ENCODE measurements around the gene KIF2C. TPM values are rescaled to one million over a fixed set of nuclear protein-coding genes. Genes with fewer than 3 reads are reported as not detected.
"Not testable (repeated sequence)": the region's sequence is repeated elsewhere in the genome, so short reads cannot be mapped to it uniquely, and the experiment has no call there.

Gene KIF2C
- total RNA-seq, 1 experiment from 2014 or later: 82.2 TPM

DNA sequence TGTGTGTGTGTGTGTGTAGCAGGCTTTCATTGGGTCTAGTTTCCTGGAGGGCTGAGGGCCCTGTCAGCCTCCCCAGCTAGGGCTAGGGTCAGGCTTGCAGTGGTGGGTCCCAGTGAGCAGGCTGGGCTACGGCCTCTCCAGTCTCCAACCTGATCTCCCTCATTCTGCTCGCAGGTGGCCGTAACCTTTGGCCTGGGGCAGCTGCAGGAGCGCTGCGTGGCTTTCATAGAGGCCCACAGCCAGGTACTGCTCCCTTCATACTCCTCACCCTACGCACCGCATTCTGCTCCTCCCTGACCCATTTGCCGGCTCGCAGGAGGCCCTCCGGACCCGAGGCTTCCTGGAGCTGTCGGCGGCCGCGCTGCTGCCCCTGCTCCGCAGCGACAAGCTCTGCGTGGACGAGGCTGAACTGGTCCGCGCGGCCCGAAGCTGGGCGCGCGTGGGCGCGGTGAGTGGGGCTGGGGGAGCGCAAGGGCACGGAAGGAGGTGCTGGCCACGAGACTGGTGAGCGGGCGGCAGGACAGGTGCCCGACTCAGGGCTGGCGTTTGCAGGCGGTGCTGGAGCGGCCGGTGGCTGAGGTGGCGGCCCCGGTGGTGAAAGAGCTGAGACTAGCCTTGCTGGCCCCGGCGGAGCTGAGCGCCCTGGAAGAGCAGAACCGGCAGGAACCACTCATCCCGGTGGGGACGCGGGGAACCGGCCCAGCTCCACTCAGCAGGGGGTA lies 73.3 kb downstream of the KIF2C start:
- no peak for DNase-seq (ENCODE audit: low spot score)

DNA sequence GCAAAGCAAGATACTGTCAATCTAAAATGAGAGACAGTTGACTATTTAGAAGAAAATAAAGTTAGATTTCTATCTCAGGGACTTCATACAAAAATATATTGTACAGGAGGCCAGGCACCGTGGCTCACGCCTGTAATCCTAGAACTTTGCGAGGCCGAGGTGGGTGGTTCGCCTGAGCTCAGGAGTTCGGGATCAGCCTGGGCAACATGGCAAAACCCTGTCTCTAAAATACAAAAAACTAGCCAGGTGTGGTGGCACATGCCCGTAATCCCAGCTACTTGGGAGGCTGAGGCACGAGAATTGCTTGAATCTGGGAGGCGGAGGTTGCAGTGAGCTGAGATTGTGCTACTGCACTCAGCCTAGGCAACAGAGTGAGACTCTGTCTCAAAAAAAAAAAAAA lies 76.3 kb downstream of the KIF2C start:
- not testable (repeated sequence) for DNase-seq (ENCODE audit: low spot score)

DNA sequence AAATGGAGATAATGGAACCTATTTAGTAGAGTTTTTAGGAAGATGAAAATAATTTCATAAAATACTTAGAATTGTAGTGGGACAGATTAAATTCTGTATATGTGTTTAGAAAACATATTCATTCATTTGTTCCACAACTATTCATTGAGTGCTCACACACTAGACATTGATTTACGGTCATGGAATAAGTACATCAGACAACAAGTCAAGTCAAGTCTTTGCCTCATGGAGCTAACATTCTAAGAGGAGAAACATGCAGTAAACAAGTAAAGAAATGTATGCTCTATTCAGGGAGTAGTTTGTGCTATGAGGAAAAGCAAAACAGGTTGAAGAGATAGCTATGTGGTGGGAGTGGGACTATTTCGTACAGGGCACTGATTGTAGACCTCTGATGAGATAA lies 77.7 kb downstream of the KIF2C start:
- DNase-seq (ENCODE audit: low spot score): no peak

Other genes with a start within 250 kb of the KIF2C start
- gene TMEM53, start 65.4 kb upstream of the KIF2C start, total RNA-seq (2014; rRNA removed; shearing (Covaris generic)): 11.3 and 18.4 TPM in 2 replicates
- not detected in 2 replicates for gene ARMH1, start 65.1 kb upstream of the KIF2C start, total RNA-seq (2014; rRNA removed; shearing (Covaris generic))
- gene RNU5D-1, start 8.7 kb upstream of the KIF2C start, total RNA-seq (2014; rRNA removed; shearing (Covaris generic)): not detected in 2 replicates
- 4,339 and 5,019 TPM in 2 replicates for gene RPS8, start 35.7 kb downstream of the KIF2C start, total RNA-seq (2014; rRNA removed; shearing (Covaris generic))
- gene BEST4, start 48.3 kb downstream of the KIF2C start, total RNA-seq (2014; rRNA removed; shearing (Covaris generic)): not detected in 2 replicates
- gene PLK3, start 60.5 kb downstream of the KIF2C start, total RNA-seq (2014; rRNA removed; shearing (Covaris generic)): 1.3 and 4.6 TPM in 2 replicates
- gene DYNLT4, start 67.5 kb downstream of the KIF2C start, total RNA-seq (2014; rRNA removed; shearing (Covaris generic)): 0.12 TPM in 1 of 2 replicates, not detected in the other
- 2.5 and 2.6 TPM in 2 replicates for gene BTBD19, start 68.7 kb downstream of the KIF2C start, total RNA-seq (2014; rRNA removed; shearing (Covaris generic))
- 0.10 TPM in 1 of 2 replicates, not detected in the other for gene PTCH2, start 103.4 kb downstream of the KIF2C start, total RNA-seq (2014; rRNA removed; shearing (Covaris generic))
- 51.5 and 60.6 TPM in 2 replicates for gene EIF2B3, start 246.8 kb downstream of the KIF2C start, total RNA-seq (2014; rRNA removed; shearing (Covaris generic))